ENCODE measurements around the gene EDN3. TPM values are rescaled to one million over a fixed set of nuclear protein-coding genes. Genes with fewer than 3 reads are reported as not detected.

Gene EDN3
- total and polyA plus RNA-seq, 2 donors: 1.1 to 2.4 TPM

GRCh38 chr20:59363101-59363500 is 62.7 kb downstream of the EDN3 start:
- Histone ChIP-seq H3K27ac (ENCODE audit: low read depth in 1 of 2, low read length in 1 of 2) (no peak overlapping the region), H3K4me3 (ENCODE audit: low read length in 2 of 2) (no peak overlapping the region), H3K36me3 (ENCODE audit: control insufficient read depth in 2 of 2, insufficient read depth in 2 of 2, low read length in 1 of 2) (no peaks in the 10 kb centered on the region), H3K9me3 (ENCODE audit: control insufficient read depth in 2 of 2, insufficient read depth in 1 of 2, low read length in 1 of 2) (no peaks in the 10 kb centered on the region), H3K4me1 (ENCODE audit: control insufficient read depth in 2 of 2, insufficient read depth in 2 of 2, low read length in 2 of 2) (no peaks in the 10 kb centered on the region), H3K27me3 (ENCODE audit: control insufficient read depth in 2 of 2, insufficient read depth in 1 of 2, low read length in 1 of 2) (no peaks in the 10 kb centered on the region)
- DNase-seq (ENCODE audit: low read depth in 6 of 9, low spot score in 9 of 9): no peak
- 85% methylated on average over 12 of the region's 12 CpGs for WGBS

- H3K9me3 ChIP-seq (ENCODE audit: control insufficient read depth in 2 of 2, insufficient read depth in 1 of 2, low read length in 1 of 2): no peaks in the 10 kb centered on the region
- WGBS: 89% methylated on average over 6 of the region's 6 CpGs
- H3K36me3 ChIP-seq (ENCODE audit: control insufficient read depth in 2 of 2, insufficient read depth in 2 of 2, low read length in 1 of 2): no peaks in the 10 kb centered on the region
- H3K4me1 ChIP-seq (ENCODE audit: control insufficient read depth in 2 of 2, insufficient read depth in 2 of 2, low read length in 2 of 2): no peaks in the 10 kb centered on the region
- DNase-seq (ENCODE audit: low read depth in 6 of 9, low spot score in 9 of 9): no peak
- H3K27ac ChIP-seq (ENCODE audit: low read depth in 1 of 2, low read length in 1 of 2): peak overlapping the region in 1 of 2 donors; percentile 75
- H3K4me3 ChIP-seq (ENCODE audit: low read length in 2 of 2): no peak overlapping the region
- no peaks in the 10 kb centered on the region for H3K27me3 ChIP-seq (ENCODE audit: control insufficient read depth in 2 of 2, insufficient read depth in 1 of 2, low read length in 1 of 2)
These were observed 64.2 kb downstream of the EDN3 start for GRCh38 chr20:59364611-59365010.

GRCh38 chr20:59365611-59366285 is 65.3 kb downstream of the EDN3 start:
- Histone ChIP-seq H3K4me3 (ENCODE audit: low read length in 2 of 2) (no peak overlapping the region), H3K36me3 (ENCODE audit: control insufficient read depth in 2 of 2, insufficient read depth in 2 of 2, low read length in 1 of 2) (no peaks in the 10 kb centered on the region), H3K4me1 (ENCODE audit: control insufficient read depth in 2 of 2, insufficient read depth in 2 of 2, low read length in 2 of 2) (no peaks in the 10 kb centered on the region), H3K27ac (ENCODE audit: low read depth in 1 of 2, low read length in 1 of 2) (no peak overlapping the region), H3K9me3 (ENCODE audit: control insufficient read depth in 2 of 2, insufficient read depth in 1 of 2, low read length in 1 of 2) (no peaks in the 10 kb centered on the region), H3K27me3 (ENCODE audit: control insufficient read depth in 2 of 2, insufficient read depth in 1 of 2, low read length in 1 of 2) (no peaks in the 10 kb centered on the region)
- DNase-seq (ENCODE audit: low read depth in 6 of 9, low spot score in 9 of 9): no peak
- WGBS: 94% methylated on average over 24 of the region's 24 CpGs

GRCh38 chr20:59371431-59371830 is 71.0 kb downstream of the EDN3 start:
- Histone ChIP-seq H3K27ac (ENCODE audit: low read depth in 1 of 2, low read length in 1 of 2) (no peak overlapping the region), H3K27me3 (ENCODE audit: control insufficient read depth in 2 of 2, insufficient read depth in 1 of 2, low read length in 1 of 2) (no peaks in the 10 kb centered on the region), H3K4me3 (ENCODE audit: low read length in 2 of 2) (no peak overlapping the region), H3K36me3 (ENCODE audit: control insufficient read depth in 2 of 2, insufficient read depth in 2 of 2, low read length in 1 of 2) (no peaks in the 10 kb centered on the region), H3K4me1 (ENCODE audit: control insufficient read depth in 2 of 2, insufficient read depth in 2 of 2, low read length in 2 of 2) (no peaks in the 10 kb centered on the region), H3K9me3 (ENCODE audit: control insufficient read depth in 2 of 2, insufficient read depth in 1 of 2, low read length in 1 of 2) (no peaks in the 10 kb centered on the region)
- 87% methylated on average over 6 of the region's 6 CpGs for WGBS
- no peak for DNase-seq (ENCODE audit: low read depth in 6 of 9, low spot score in 9 of 9)

- no peaks in the 10 kb centered on the region for H3K36me3 ChIP-seq (ENCODE audit: control insufficient read depth in 2 of 2, insufficient read depth in 2 of 2, low read length in 1 of 2)
- H3K9me3 ChIP-seq (ENCODE audit: control insufficient read depth in 2 of 2, insufficient read depth in 1 of 2, low read length in 1 of 2): no peaks in the 10 kb centered on the region
- no peak for DNase-seq (ENCODE audit: low read depth in 6 of 9, low spot score in 9 of 9)
- no peak overlapping the region for H3K27ac ChIP-seq (ENCODE audit: low read depth in 1 of 2, low read length in 1 of 2)
- no peaks in the 10 kb centered on the region for H3K4me1 ChIP-seq (ENCODE audit: control insufficient read depth in 2 of 2, insufficient read depth in 2 of 2, low read length in 2 of 2)
- WGBS: 88% methylated on average over 1 of the region's 1 CpG
- no peak overlapping the region for H3K4me3 ChIP-seq (ENCODE audit: low read length in 2 of 2)
- H3K27me3 ChIP-seq (ENCODE audit: control insufficient read depth in 2 of 2, insufficient read depth in 1 of 2, low read length in 1 of 2): no peaks in the 10 kb centered on the region
These were observed 73.8 kb downstream of the EDN3 start for GRCh38 chr20:59374261-59374660.

- H3K27me3 ChIP-seq (ENCODE audit: control insufficient read depth in 2 of 2, insufficient read depth in 1 of 2, low read length in 1 of 2): no peaks in the 10 kb centered on the region
- no peak for DNase-seq (ENCODE audit: low read depth in 6 of 9, low spot score in 9 of 9)
- WGBS: 90% methylated on average over 3 of the region's 3 CpGs
These were observed 75.1 kb downstream of the EDN3 start for GRCh38 chr20:59375541-59375940.

More at GRCh38 chr20:59375541-59375940, 75.1 kb downstream of the EDN3 start:
- Histone ChIP-seq H3K4me3 (ENCODE audit: low read length in 2 of 2) (no peak overlapping the region), H3K4me1 (ENCODE audit: control insufficient read depth in 2 of 2, insufficient read depth in 2 of 2, low read length in 2 of 2) (no peaks in the 10 kb centered on the region), H3K27ac (ENCODE audit: low read depth in 1 of 2, low read length in 1 of 2) (no peak overlapping the region), H3K9me3 (ENCODE audit: control insufficient read depth in 2 of 2, insufficient read depth in 1 of 2, low read length in 1 of 2) (no peaks in the 10 kb centered on the region), H3K36me3 (ENCODE audit: control insufficient read depth in 2 of 2, insufficient read depth in 2 of 2, low read length in 1 of 2) (no peaks in the 10 kb centered on the region)

Other genes starting within 250 kb of the EDN3 start
- gene ZNF831, start 136.8 kb upstream of the EDN3 start, total RNA-seq: 2.1 TPM
- gene ZNF831, start 136.8 kb upstream of the EDN3 start, polyA plus RNA-seq: 2.9 TPM